Panc1 (cell line): ENCODE results near the gene PPP1CC. TPM values are rescaled to one million over a fixed set of nuclear protein-coding genes. Genes with fewer than 3 reads are reported as not detected.

ENCODE experiments used
- ATAC-seq: fragments of 200-7000 bp; cut with Tn5 transposase; 2 replicates; pipeline ENCODE4 v1.9.1; 2020; ENCODE audit warnings: mild to moderate bottlenecking, moderate library complexity
- BruUV-seq: library from RNA; stranded (reverse); fragments of 400-500 nt; replicated peaks from 2 replicates; lab custom pipeline; 2021; lab: Mats Ljungman, UMichigan
- CTCF ChIA-PET: fragments of 300-600 bp; sonication (Branson Sonifier 250); formaldehyde crosslinking; loops from one replicate; lab custom pipeline; 2022; ENCODE audit warnings: antibody characterized with exemption; lab: Charles Lee
- POLR2A ChIA-PET: fragments of 300-600 bp; sonication (Branson Sonifier 250); formaldehyde crosslinking; loops from one replicate; lab custom pipeline; 2022; ENCODE audit warnings: antibody characterized with exemption; lab: Charles Lee
- DNase-seq: peaks from one replicate; pipeline ENCODE4 v3.0.0-alpha.2; 2010; ENCODE audit warnings: low read depth, low spot score
- H3K27ac ChIP-seq: 2 replicates; pipeline ENCODE4 v1.5.1; 2011; ENCODE audit warnings: mild to moderate bottlenecking, low read length, inconsistent platforms
- H3K27me3 ChIP-seq: fragments of 200-500 bp; sonication (Bioruptor generic); 2 replicates; pipeline ENCODE4 v1.6.0; 2014; ENCODE audit warnings: low read length, inconsistent platforms; ENCODE audit not compliant: control insufficient read depth, insufficient read depth
- H3K36me3 ChIP-seq: fragments of 200-500 bp; sonication (Bioruptor generic); 2 replicates; pipeline ENCODE4 v1.5.1; 2014; ENCODE audit warnings: inconsistent platforms, mild to moderate bottlenecking, low read length, moderate library complexity; ENCODE audit not compliant: control insufficient read depth, insufficient read depth
- H3K4me1 ChIP-seq: 2 replicates; pipeline ENCODE4 v1.5.1; 2011; ENCODE audit warnings: inconsistent platforms, mild to moderate bottlenecking, low read length, moderate library complexity; ENCODE audit not compliant: control insufficient read depth, insufficient read depth
- H3K4me3 ChIP-seq, 2 experiments: 2 replicates each; pipeline ENCODE4 v1.5.1; 2011 to 2012; ENCODE audit warnings: low read depth in 2 of 2, low read length in 2 of 2, mild to moderate bottlenecking in 2 of 2, inconsistent platforms in 1 of 2, moderate library complexity in 1 of 2
- H3K9me3 ChIP-seq: fragments of 200-500 bp; sonication (Bioruptor generic); 2 replicates; pipeline ENCODE4 v1.5.1; 2014; ENCODE audit warnings: low read depth, mild to moderate bottlenecking, inconsistent platforms, low read length, moderate library complexity; ENCODE audit not compliant: control insufficient read depth, insufficient read depth
- POLR2AphosphoS5 ChIP-seq: IDR thresholded peaks from 2 replicates; pipeline ENCODE4 v1.6.1; 2012; ENCODE audit warnings: mild to moderate bottlenecking, low read depth, low read length, moderate library complexity
- SIN3A ChIP-seq: IDR thresholded peaks from 2 replicates; pipeline ENCODE4 v1.6.1; 2012; ENCODE audit warnings: low read depth, mild to moderate bottlenecking, low read length, moderate library complexity, borderline replicate concordance; ENCODE audit not compliant: insufficient read depth
- TCF7L2 ChIP-seq: IDR thresholded peaks from 2 replicates; pipeline ENCODE4 v1.6.1; 2011; ENCODE audit warnings: mild to moderate bottlenecking, low read depth, low read length, inconsistent platforms
- in situ Hi-C: cut with HindIII; loops from 2 replicates; pipeline ENCODE4 v1.10.0; 2016; ENCODE audit warnings: low sequenced_read_pairs, low pct_unique_long_range_greater_than_20kb
- intact Hi-C: fragments of 100-400 bp; cut with micrococcal nuclease; formaldehyde crosslinking; loops from one replicate; pipeline ENCODE4 v1.10.0; 2022; ENCODE audit not compliant: unreplicated experiment
- total RNA-seq: library from RNA; stranded (reverse); gene quantifications from one replicate; pipeline ENCODE4 v1.2.1, GENCODE V29; 2021; ENCODE audit not compliant: unreplicated experiment
- TF ChIP-seq, protein P1 (sequence below): fragments of 450-650 bp; IDR thresholded peaks from 2 replicates; pipeline ENCODE4 v1.5.1; 2017; ENCODE audit warnings: mild to moderate bottlenecking
- TF ChIP-seq, protein P2 (sequence below), 2 experiments: IDR thresholded peaks; 2 replicates each; pipeline ENCODE4 v1.6.1; 2011 to 2012; ENCODE audit warnings: low read depth in 2 of 2, control low read depth in 1 of 2, low read length in 1 of 2, mild to moderate bottlenecking in 1 of 2, moderate library complexity in 1 of 2; ENCODE audit not compliant: insufficient read depth in 1 of 2

Gene PPP1CC
- total RNA-seq, 1 experiment from 2014 or later: 219 TPM

DNA sequence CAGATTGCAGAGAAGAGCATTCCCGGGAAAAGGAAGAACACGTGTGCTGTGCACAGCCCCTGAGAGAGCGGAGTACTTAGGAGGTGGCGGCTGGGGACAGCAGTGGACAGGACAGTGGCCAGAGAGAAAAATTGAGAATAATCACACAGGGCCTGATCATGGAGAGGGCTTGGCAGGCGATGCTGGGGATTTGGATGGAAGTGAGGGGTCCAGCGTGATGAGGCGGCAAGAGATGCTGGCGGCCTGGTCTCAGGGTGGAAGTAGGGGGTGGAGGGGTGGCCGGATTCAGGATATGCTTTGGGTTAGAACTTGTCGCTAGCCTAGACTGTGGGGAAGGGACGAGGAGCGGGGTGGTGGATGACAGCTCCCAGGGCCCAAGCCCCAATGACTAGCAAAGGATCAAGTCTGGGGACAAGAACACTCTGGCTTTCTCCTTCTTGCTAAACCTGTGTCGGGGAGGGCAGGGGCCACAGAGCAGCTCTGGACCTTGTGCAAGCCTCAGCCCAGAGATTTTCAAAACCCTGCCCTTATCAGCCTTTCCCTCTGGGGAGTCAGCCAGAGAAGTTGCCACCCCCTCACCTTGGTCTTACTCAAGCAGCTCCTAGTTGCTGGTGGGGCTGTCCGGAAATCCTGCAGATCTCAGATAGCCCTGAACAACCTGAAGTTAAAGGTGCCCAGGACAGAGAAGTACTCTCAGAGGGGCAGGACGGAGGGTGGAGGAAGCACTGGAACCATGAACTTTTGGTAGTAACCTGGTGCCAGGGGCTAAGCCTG is 55.1 kb downstream of the PPP1CC start:
- intact Hi-C loops: no loop called here
- H3K4me1 ChIP-seq: no peaks in the 10 kb centered on the region; the same call in 1 of the 2 replicates
- peak; percentile 8; the same call in 1 of the 2 replicates for ATAC-seq
- H3K27ac ChIP-seq: no peak overlapping the region
- in situ Hi-C loops: no loop called here
- TF ChIP-seq TCF7L2 (no peak), SIN3A (no peak), POLR2AphosphoS5 (no peak)
- TF ChIP-seq, protein P1, sequence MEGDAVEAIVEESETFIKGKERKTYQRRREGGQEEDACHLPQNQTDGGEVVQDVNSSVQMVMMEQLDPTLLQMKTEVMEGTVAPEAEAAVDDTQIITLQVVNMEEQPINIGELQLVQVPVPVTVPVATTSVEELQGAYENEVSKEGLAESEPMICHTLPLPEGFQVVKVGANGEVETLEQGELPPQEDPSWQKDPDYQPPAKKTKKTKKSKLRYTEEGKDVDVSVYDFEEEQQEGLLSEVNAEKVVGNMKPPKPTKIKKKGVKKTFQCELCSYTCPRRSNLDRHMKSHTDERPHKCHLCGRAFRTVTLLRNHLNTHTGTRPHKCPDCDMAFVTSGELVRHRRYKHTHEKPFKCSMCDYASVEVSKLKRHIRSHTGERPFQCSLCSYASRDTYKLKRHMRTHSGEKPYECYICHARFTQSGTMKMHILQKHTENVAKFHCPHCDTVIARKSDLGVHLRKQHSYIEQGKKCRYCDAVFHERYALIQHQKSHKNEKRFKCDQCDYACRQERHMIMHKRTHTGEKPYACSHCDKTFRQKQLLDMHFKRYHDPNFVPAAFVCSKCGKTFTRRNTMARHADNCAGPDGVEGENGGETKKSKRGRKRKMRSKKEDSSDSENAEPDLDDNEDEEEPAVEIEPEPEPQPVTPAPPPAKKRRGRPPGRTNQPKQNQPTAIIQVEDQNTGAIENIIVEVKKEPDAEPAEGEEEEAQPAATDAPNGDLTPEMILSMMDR: no peak
- TF ChIP-seq, protein P2, sequence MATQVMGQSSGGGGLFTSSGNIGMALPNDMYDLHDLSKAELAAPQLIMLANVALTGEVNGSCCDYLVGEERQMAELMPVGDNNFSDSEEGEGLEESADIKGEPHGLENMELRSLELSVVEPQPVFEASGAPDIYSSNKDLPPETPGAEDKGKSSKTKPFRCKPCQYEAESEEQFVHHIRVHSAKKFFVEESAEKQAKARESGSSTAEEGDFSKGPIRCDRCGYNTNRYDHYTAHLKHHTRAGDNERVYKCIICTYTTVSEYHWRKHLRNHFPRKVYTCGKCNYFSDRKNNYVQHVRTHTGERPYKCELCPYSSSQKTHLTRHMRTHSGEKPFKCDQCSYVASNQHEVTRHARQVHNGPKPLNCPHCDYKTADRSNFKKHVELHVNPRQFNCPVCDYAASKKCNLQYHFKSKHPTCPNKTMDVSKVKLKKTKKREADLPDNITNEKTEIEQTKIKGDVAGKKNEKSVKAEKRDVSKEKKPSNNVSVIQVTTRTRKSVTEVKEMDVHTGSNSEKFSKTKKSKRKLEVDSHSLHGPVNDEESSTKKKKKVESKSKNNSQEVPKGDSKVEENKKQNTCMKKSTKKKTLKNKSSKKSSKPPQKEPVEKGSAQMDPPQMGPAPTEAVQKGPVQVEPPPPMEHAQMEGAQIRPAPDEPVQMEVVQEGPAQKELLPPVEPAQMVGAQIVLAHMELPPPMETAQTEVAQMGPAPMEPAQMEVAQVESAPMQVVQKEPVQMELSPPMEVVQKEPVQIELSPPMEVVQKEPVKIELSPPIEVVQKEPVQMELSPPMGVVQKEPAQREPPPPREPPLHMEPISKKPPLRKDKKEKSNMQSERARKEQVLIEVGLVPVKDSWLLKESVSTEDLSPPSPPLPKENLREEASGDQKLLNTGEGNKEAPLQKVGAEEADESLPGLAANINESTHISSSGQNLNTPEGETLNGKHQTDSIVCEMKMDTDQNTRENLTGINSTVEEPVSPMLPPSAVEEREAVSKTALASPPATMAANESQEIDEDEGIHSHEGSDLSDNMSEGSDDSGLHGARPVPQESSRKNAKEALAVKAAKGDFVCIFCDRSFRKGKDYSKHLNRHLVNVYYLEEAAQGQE (IDR thresholded peaks at IDR 0.05; ENCODE audit: insufficient read depth in 1 of 2, low read depth in 2 of 2, low read length in 1 of 2): no peak
- POLR2A ChIA-PET: no interaction called here
- H3K9me3 ChIP-seq: no peaks in the 10 kb centered on the region
- H3K36me3 ChIP-seq: no peaks in the 10 kb centered on the region
- H3K4me3 ChIP-seq: no peak overlapping the region
- peaks cover 4% of the 10 kb centered on the region for H3K27me3 ChIP-seq
- no peak for DNase-seq
- no TSS peak for BruUV-seq
- CTCF ChIA-PET: no interaction called here

DNA sequence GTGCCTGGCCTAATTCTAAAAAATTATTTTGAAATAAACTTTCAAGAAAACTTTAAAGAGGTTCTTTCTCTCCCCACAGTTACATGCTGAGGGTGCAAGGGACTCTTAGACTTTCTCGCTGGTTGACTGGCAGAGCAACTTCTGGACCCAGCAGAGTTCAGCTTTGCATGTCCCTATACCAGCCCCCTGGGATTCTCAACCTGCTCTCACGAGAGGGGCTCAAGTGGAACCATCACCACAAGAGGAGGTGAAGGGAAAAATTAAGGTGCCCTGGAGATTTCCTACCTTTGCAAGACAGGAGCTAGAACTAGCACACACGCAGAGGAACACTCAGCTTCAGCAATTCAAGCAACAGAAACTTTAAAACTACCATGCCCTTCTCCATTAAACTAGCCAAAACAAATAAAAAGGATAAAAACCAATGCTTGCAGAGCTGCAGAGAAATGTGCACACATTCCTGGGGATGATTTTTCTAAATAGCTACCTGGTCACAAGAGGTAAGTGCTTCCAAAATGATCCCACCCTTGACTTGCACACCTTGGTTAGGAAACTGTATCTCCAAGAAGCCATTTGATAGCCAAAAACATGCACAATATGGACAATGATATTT is 56.3 kb downstream of the PPP1CC start:
- ChIA-PET CTCF (no interaction called here), POLR2A (no interaction called here)
- Histone ChIP-seq H3K4me1 (no peaks in the 10 kb centered on the region; the same call in 1 of the 2 replicates), H3K4me3 (no peak overlapping the region), H3K27me3 (peaks cover 4% of the 10 kb centered on the region), H3K27ac (no peak overlapping the region), H3K36me3 (no peaks in the 10 kb centered on the region), H3K9me3 (no peaks in the 10 kb centered on the region)
- BruUV-seq: no TSS peak
- intact Hi-C loops (no loop called here), in situ Hi-C loops (no loop called here)
- DNase-seq (no peak), ATAC-seq (no peak)
- no peak for TF ChIP-seq TCF7L2
- TF ChIP-seq, protein P2 (IDR thresholded peaks at IDR 0.05; ENCODE audit: insufficient read depth in 1 of 2, low read depth in 2 of 2, low read length in 1 of 2): no peak
- TF ChIP-seq, protein P1: no peak
- TF ChIP-seq POLR2AphosphoS5: no peak
- no peak for TF ChIP-seq SIN3A
